Subcutaneous adipose tissue (tissue), 4 donors: ENCODE measurements around the gene WIPI1. TPM values are rescaled to one million over a fixed set of nuclear protein-coding genes. Genes with fewer than 3 reads are reported as not detected.

ENCODE experiments used
- CTCF ChIP-seq: fragments of 450-650 bp; IDR thresholded peaks from one replicate; pipeline ENCODE4 v1.5.1; 2016; ENCODE audit warnings: low read depth, mild to moderate bottlenecking, control low read depth, antibody characterized with exemption, moderate library complexity
- total RNA-seq, 4 donors: library from RNA; depleted of rRNA; stranded (reverse); fragments of >200 nt; gene quantifications; one replicate each; pipeline ENCODE4 v1.1.0, GENCODE V29; 2016

Gene WIPI1
- total RNA-seq, 4 donors from 2014 or later: 59.5 to 83.0 (median 71.2) TPM

- no peak for TF ChIP-seq CTCF
These were observed 57.5 kb downstream of the WIPI1 start for GRCh38 chr17:68399638-68400403.

- no peak for TF ChIP-seq CTCF
These were observed 58.3 kb downstream of the WIPI1 start for GRCh38 chr17:68398691-68399637.

- no peak for TF ChIP-seq CTCF
These were observed 60.2 kb downstream of the WIPI1 start for GRCh38 chr17:68397108-68397536.

DNA sequence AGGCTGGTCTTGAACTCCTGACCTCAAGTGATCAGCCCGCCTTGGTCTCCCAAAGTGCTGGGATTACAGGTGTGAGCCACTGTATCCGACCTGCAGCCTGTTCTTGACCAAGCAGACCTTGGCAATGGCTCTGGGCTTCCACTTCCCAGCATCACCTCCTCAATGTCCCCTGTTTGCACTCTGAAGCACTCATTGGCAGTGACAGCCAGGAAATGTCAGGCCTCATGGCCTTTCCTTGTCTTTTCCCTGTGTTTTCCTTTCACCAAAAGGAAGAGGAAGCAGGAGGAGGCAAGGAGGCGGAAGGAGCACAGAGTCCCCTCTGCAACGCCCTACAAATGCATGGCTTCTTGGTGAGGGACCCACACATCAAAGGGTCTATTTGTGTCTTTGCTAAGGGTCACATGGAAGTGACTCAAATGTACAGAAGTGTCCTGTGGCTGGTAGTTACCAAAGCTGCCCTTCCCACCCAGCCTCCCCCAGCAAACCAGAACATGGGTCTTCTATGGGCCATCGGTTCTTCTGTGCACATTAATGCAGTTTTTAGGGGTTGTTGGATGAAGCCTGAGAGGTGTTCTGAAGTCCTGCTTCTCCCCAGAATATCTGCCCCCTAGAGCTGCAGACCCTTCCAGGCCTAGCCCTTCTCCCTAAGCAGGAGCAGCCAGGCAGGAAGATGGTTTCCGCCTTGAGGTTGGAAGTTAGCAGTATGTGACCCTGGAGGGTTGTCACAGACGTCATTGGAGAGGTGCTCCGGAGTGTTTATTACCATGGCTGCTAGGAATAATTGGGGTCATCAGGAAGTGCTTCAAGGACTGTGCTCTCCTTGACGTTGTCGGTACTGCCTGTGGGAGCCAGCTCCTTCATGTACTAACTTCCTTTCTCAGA, 60.8 kb downstream of the WIPI1 start:
- TF ChIP-seq CTCF: no peak

- no peak for TF ChIP-seq CTCF
These were observed 62.5 kb downstream of the WIPI1 start for GRCh38 chr17:68394608-68395331.

- no peak for TF ChIP-seq CTCF
These were observed 65.6 kb downstream of the WIPI1 start for GRCh38 chr17:68391561-68392268.
